NCI-H2227 (cell line): ENCODE results near the gene POLR3K.

Source experiments
- DNase-seq: peaks from one replicate; lab custom pipeline; 2025; ENCODE audit not compliant: unreplicated experiment; lab: John Stamatoyannopoulos, UW

Gene POLR3K

DNA sequence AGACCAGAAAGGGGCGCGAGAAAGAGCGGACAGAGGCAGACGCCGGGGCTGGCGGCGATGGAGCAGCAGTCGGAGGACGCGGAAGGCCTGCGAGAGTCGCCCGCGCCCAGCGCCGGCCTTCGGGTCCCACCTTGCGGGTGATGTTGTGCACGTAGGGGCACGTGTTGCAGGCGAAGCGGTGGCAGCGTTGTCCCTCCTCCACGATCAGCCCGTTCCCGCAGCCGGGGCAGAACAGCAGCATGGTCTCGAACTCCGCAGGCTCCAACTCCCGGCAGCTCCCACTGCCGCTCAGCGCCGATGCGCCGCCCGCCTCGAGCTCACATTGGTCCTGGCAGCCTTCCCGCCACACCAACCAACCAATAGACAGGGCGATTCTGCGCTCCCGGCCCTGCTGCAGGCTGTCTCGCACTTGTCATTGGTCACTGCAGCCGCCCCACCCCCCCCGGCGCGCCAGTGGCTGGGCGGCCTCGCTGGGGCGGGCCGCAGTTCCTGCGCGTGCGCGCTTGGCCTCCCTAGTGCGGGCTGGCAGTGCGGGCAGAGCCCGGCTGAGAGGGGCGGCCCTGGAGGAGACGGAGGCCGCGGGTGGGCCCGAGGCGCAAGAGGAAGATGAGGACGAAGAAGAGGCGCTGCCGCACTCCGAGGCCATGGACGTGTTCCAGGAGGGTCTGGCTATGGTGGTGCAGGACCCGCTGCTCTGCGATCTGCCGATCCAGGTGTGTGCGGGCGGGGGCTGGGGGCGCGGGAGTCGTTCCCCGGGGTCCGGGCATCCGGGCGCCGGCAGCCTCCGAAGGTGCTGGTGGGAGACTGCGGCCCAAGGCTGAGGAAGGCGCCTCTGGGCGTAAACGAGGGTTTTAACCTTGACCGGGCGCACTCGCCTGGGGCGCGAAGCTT, at the start of gene POLR3K, which contains the start of gene SNRNP25:
TSS of gene POLR3K (minus strand) at position 263 of the 891 bp plus-strand sequence. CDS start at position 241, 22 bp downstream.
TSS of gene SNRNP25 (plus strand) at position 483 of the 891 bp plus-strand sequence. CDS start at position 672, 189 bp downstream.
- peak; percentile 95 for DNase-seq

DNA sequence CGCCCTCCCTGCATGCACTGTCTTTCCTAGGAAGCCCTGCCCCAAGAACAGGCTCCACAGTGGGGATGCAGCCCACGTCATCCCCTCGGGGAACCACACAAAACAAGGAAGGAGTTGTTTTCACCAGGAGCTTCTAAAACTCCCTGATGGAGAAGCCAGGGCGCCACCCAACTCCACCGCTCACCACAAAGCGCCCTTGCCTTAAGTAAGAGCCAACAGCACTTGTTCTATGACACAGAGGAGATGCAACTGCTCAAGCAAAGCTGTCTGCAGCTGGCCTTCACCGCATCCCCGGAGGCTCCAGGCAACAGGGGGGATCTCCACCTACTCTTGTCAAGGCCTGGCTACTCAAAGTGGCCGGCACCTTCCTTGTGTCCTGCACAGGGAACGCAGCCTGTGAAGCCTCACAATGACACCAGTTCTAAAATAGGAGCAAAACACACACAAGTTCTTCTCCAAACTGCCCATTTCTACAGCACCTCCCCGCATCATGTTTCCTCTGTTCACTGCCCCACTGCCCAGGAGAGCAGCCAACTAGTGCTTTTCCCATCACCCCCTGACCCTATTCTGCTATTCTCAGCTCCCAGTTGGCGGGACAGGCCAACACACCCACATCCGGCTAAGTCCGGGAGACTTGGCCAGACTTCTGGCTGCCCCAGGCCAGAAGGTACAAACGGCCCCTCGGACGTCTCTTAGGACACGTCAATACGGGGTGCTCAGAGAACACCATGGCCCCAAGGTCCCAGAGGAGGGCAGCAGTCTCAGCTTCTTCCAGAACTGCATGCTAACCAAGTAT, 48.9 kb upstream of the POLR3K start:
- DNase-seq, result no peak

DNA sequence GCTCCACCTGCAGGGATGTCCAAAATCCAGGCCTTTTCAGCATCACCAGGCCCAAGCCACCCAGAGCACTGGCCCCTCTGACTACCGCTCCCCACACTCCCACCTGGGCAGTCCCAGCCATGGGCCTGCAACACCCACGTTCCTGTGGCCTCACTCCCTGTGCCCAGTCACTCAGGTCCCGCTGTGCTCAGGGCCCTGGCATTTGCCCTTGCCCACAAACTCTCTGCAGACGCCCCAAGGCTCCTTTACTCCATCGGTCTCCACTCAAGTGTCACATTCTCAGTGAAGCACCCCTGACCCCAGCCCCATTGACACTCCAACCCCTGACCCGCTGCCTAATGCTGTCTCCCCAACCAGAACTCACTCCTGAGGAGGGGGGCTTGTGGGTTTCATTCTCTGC, 48.2 kb upstream of the POLR3K start:
- no peak for DNase-seq

DNA sequence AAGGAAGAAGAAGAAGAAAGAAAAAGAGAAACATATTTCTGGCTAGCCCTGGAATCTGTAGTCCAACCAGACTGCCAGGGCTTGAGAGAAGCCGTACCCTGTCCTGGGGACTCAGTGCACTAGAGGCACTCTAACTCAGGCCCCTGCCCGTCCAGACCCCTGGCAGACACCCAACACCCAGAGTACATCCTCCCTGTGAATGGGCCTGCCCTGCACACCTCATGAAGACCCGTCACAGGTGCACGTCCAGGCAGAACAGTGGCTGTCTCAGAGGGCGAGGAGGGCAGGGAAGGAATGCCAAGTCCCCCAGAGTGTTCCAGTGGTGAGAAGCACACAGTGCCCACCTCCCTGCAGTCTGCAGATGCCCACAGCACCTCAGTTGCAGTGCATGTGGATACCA, 47.6 kb upstream of the POLR3K start:
- no peak for DNase-seq

DNA sequence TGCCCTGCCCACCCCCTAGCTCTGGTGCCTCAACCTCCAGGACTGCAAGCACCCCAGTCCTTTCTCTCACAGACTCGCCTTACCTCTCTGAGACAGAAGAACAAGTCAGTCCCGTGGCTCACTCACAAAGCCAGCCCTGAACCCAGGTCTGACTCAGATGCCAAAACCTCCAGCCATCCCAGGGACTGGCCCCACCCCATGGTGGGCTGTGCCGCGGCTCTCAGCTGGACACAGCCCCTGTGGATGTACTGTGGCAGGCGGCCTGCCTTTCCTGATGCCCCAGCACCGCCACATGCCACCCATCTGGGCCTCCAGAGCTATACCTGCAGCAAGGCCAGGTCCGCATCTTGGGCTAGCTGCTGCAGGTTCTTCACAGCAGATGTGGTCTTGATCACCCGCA, 44.4 kb upstream of the POLR3K start:
- DNase-seq, result no peak

DNA sequence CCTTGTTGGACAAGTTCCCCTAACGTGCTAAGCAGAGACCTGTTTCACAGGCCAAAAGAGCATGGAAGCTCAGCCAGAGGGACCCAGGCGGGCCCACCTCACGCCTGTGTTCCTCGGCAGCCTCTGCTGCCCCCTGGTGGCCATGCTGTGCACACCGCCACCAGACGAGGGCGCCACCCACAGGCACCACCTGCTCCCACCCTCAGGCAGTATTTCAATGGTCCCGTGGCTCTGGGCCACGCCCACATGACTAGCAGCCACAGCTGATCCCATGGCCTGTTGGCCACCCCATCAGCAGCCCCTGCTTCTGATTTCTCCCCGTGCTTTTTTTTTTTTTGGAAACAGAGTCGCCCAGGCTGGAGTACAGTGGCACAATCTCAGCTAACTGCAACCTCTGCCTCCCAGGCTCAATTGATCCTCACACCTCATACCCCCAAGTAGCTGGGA, 43.5 kb upstream of the POLR3K start:
- DNase-seq, result peak; percentile 73

DNA sequence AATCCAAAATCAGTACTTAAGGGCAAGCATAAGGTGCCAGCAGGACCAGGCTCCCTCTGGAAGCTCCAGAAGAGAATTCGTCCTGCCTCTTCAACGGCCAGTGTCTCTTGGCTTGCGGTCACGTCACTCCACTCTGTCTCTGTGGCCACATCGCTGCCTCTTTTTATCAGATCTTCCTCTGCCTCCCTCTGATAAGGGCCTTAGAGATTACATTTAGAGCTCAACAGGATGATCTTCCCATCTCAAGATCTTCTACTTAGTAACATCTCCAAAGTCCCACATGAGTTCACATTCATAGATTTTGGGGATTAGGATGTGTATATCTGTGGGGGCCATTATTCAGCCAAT, 41.5 kb upstream of the POLR3K start:
- DNase-seq, result no peak

DNA sequence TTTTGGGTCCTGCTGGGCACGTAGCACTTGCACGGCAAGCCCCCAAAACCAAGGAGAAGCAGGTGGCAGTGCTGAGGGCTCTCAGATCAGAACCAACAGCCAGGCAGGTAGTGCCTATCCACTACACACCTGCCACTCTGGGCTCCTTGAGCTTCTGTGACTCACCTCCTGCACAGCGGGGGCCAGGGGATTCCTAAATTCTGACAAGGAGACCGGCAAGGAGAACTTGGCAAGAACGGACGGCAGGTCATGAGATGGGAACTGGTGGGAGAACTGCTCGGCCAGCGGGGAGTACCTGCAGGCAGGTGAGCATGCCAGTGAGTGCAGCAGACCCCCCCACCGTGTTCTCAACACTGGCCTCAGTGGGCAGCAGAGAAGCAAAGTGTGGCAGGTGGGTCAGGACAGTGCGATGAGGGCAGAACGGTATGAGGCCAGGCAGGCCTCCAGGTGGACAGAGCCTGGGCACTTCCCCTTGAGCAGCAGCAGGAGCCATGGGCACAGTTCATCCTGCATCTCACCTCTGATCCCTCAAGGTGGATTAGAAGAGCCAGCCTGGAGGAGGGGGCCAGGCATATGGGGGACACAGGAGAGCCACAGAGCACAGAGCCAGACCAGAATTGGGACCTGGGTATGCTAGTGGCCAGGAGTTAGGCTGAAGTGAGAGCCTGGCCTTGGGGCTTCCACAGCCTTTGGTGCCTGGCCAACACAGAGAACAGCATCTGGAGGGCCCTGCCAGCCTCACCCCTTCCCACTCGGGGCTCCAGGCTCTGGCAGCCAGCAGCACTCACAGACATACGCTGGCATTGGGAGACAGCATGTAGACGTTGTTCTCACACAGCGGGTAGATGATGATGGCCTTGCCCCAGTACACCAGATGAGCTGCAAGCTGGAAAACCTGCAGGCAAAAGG, 39.3 kb upstream of the POLR3K start:
- no peak for DNase-seq

DNA sequence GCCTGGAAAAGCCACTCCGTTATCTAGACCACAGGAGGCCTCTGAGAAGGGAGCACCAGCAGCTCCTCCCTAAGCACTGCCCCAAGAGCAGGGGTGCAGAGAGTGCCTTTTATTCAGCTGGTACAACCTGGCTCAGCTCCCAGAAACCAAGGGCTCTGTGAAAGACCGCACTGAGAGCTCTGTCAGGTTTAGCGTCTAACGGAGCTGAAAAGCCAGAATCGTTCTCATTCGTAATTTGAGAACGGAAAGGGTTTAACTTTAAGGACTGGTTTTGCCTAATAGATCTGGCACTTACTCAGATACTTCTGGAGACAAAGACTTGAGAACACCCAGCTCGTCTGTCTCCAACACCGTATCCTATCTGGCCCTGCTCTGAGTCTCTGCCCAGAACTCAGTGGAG, 38.1 kb upstream of the POLR3K start:
- peak; percentile 17 for DNase-seq

DNA sequence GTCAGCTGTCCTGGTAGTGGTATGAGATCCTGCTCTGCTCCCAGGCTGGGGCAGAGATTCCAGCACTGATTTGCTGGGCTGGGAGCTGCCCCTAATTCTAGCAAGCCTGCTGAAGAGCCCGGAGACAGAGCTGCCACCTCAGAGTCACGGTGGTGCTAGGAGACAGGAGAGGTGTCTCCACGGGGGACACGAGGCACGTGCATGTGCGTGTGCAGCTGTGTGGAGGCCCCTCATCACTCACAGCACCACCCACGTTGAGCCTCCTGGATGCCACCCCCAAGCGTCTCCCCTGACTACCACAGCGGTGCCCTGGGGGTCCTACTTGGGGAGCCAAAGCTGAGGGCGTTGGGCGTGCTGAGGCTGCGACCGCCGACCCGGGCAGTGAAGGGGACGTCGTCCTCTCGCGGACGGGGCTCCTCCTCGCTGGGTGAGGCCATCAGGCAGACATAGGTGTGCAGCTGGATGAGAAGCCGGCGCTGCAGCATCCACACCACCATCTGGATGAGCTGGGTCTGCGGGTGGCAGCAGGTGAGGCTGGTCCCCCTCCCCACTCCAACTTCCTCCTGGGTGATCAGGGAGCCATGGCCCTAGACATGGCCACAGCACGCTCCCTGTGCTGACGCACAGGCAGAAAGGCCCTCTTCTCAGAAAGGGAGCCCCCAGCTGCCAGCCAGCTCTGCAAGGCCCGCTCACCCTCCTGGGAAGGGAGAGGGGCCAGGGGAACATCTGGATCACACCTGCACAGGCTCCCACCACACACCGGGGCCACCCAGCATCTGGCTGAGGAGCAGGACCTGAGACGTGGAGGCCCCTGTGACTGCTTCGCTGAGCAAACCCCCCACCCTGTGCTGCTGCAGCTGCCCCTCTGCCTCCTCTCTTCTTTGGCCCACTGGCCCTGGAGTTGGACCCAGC, 36.2 kb upstream of the POLR3K start:
- no peak for DNase-seq

DNA sequence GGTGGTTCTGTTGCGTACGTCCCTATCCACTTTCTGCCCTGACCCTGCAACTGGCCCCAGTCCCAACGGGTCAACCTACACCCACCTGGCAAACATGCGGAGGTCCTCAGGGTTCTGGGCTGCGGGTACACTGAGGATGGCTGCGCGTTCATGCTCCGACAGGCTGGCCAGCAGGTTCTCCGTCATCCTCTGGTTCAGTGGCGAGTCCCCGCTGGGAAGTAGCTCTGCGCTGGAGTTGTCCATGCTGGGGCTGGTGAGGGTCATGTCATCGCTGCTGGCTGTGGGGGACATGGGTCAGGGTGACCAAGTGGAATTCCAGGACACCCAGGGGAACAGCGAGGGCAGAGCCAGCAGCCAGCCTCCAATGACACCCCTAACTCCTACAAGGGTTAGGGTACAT, 35.2 kb upstream of the POLR3K start:
- DNase-seq, result no peak

DNA sequence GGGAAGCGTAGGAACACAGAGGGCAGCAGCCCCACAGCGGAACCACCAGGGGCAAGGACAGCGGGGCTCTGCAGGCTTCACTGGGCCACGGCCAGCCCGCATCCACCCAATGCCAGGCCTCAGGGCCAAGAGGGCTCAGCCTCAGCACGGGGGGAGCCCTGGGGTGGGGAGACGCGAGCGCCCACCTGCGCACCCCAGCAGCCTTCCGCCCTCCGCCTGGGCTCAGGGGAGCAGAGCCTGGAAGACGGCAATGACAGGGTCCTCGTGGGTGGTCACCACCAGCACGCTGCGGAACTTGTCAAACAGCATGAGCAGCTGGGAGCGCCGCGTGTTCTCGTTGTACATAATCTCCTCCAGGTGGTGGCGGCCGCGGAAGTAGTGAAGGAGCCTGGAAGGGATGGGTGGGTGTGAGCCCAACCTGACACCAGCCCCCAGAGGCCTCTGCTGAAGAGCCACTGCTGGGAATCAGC, 33.1 kb upstream of the POLR3K start:
- no peak for DNase-seq

DNA sequence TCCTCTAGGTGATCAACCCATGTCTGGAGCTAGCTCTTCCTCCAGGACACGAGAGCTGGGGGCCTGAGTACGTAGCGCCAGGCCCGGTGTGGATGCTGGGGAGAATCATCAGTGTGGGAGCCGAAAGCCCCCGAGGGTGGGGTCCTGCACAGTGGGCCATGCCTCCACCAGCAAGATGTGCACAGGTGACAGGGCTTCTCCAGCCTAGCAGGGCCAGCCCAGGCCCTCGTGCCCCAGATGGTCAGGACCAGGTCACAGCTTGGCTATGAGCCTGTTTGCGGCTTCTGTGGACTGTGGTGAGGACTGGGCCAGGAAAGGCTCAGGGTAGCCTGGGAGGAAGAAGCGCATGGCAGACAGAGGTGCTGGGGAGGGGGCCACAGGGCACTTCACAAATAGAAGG, 32.5 kb upstream of the POLR3K start:
- DNase-seq, result no peak

DNA sequence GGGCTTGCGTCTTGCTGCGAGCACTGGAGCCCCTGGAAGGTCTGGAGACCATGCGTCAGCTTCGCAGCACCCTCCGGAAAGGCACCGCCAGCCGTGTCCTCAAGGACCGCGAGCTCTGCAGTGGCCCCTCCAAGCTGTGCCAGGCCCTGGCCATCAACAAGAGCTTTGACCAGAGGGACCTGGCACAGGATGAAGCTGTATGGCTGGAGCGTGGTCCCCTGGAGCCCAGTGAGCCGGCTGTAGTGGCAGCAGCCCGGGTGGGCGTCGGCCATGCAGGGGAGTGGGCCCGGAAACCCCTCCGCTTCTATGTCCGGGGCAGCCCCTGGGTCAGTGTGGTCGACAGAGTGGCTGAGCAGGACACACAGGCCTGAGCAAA, 32.0 kb upstream of the POLR3K start:
- DNase-seq, result no peak

DNA sequence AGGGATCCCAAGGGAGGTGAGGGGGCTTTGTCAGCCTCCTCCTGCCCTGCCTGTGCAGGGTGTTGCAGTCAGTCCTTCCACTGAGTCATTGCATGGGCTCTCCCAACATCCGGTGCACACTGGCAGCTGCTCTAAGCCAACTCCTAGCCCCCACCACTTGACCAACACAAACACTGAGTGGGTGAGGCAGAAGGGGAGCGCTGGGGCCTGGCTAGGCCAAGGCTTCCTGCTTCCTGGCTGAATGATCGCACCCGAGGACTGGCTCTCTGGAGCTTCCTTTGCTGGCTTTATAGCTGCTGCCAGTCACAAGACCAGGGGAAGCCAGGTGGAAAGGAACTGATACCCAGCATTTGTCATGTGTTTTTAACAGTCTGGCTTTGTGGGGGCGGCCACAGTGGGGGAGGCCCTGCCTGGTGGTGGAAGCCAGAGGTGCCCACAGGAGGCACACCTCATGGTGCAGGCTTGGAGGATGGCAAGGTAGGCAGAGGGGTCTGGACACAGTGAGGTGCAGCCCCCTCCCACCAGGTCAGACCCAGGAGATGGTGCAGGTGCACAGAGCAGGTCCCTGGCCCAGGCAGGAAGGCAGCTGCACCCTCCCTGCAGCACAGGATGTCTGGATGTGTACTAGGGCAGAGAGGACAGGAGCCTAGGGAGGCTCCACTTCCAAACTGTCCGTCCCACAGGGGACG, 31.5 kb upstream of the POLR3K start:
- no peak for DNase-seq

DNA sequence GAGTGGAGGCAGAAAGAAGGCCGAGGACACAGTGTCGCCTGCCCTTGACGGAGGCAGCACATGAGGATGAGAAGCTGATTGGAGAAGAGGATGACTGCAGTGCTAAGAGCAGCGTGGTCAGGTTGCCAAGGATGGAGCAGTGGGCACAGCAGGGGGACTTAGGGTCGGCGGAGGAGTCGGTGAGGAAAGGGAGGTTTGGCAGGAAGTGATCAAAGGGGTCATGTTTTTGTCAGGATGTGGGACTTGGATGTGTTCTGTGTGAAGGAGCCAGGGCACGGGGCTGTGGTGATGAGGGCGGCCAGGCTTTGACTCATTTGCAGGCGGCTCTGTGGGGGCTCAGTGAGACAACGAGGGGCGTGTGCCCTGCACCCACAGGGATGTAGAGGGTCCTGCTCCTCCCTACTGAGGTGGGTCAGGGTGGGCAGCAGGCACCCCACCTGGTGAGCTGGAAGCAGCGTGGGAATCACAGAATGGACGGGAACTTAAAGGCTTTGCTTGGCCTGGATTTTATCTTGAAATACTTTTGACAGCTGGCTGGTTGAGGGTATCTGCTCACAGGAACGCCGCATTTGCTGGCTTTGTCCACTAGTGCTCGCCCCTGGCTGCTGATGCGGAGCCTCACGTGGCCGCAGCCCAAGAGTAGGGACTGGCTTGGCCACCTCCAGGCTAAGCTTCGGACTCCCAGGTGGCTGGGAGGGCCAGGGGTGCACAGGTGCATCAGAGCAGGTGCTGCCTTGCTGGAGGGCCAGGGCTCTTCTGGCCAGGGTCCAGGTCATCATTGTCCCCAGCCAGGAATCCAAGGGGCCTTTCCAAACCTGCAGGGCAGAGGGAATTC, 30.6 kb upstream of the POLR3K start:
- no peak for DNase-seq

DNA sequence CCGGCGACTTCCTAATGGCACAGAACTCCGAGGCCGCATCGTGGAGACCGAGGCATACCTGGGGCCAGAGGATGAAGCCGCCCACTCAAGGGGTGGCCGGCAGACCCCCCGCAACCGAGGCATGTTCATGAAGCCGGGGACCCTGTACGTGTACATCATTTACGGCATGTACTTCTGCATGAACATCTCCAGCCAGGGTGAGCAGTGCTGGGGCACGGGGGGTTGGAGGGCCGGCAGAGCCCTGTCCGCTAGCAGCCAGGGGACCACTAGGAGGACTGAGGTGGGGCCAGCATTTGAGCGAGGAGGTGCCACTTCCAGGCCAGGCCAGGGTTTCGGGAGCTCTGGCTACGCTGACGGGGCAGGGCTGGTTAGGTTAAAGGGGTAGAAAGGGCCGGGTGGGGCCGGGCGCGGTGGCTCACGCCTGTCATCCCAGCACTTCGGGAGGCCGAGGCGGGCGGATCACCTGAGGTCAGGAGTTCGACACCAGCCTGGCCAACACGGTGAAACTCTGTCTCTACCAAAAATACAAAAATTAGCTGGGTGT, 29.7 kb upstream of the POLR3K start:
- no peak for DNase-seq
